ENCODE data around the gene VPS11.
A peak's percentile ranks its signal among the peaks of the same experiment; 100 is the strongest.
"Not testable (repeated sequence)": the region's sequence is repeated elsewhere in the genome, so short reads cannot be mapped to it uniquely, and the experiment has no call there.

The VPS11 gene

DNA sequence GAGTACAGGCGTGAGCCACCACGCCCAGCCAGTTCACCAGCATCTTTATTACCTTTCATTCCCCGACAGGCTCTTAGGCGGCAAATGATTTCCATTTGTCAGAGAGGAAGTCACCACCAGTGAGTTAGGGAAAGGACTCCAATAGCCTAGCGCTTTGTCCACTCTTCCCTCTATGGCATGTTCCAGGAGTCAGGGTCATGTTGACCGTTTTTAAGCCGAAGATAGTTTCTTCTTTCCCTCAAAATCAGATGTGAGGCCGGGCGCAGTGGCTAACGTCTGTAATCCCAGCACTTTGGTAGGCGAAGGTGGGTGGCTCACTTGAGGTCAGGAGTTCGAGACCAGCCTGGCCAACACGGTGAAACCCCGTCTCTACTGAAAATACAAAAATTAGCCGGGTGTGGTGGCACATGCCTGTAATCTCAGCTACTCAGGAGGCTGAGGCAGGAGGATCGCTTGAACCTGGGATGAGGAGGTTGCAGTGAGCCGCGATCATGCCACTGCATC is 35.6 kb downstream of the VPS11 start:
- DNase-seq (ENCODE audit: low spot score), result not testable (repeated sequence)

DNA sequence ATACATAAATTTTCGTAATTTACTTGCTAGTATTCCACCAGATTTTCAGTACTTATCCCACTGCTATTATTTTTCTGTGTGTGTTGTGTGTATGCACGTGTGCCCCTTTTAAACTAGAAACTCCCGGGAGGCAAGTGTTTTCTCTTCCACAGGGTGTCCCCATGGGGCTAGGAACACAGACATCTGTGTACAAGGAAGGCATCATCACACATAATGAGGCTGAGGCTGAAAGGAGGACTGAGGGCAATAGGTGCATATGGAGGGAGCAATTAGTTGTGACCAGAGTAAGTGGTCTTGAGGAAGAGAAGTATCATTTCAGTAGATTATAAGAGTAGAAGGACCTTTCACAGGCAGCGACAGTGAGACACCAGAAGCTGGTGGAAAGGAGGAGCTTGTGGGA is 36.2 kb downstream of the VPS11 start:
- no peak for DNase-seq (ENCODE audit: low spot score)

DNA sequence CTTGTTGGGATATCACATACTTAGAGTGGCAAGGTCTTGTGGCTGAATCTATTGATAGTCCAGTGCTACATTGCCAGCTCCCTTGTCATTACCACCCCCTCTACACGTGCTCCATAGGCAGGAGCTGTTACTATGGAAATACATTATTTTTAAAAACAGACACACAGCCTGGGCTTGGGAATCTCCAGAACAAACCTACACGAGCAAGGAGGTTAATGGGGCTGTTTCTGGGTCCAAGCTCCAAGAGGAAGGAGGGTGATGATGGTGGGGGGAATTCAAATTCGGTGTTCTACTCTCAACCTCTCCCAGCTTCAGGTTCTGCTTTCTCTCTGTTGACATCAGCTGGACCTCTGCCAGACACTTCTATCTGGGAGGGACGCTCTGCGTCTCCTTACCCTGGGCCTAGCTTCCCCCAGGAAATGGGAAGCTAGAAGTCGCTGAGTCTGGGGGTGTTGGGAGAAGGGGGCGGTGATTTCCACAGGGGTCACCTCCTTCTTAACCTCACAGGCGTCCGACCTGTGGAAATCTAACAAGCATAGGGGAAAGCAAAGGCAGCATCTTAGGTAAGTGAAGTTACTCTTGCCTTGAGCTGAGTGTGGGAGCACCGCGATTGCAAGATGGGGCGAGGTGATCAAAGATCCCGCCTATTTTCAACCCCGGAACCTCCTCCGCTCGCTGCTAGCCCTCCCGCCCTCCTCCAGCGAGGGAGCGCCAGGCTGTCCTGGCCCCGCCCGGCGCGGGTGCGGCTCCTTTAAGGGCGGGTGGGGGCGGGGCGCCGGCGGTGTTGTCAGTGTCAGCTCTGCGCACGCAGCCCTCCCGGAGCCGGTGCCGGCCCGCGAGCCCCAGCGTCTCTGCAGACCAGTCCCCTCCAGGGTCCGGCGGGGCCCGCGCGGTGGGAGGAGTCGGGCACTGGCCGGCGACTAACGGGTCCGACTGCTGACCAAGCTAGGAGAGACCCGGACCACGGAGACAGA is 39.2 kb downstream of the VPS11 start, which contains the start of gene C2CD2L:
C2CD2L (plus strand) TSS at position 781 of the 974 bp plus-strand sequence. CDS start 398 bp downstream, outside the sequence.
- peak; percentile 88 for DNase-seq (ENCODE audit: low spot score)

DNA sequence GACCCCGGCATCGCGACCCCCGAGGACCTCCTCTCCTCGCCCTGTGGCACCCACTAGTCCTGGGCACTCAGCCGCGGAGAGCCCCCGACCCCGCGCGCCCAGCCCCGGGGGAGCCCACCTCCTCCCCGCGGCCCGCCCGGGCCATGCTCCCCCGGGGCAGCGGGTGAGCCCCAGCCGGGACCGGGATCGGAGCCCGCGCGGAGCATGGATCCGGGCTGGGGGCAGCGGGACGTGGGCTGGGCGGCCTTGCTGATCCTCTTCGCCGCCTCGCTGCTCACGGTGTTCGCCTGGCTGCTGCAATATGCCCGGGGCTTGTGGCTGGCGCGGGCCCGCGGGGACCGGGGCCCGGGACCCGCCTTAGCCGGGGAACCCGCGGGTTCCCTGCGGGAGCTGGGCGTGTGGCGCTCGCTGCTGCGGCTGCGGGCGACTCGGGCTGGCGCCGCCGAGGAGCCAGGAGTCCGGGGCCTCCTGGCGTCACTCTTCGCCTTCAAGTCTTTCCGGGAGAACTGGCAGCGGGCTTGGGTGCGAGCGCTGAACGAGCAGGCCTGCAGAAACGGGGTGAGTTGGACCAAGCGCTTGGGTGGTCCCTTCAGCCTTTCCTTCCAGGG is 40.0 kb downstream of the VPS11 start:
- DNase-seq (ENCODE audit: low spot score), result no peak

DNA sequence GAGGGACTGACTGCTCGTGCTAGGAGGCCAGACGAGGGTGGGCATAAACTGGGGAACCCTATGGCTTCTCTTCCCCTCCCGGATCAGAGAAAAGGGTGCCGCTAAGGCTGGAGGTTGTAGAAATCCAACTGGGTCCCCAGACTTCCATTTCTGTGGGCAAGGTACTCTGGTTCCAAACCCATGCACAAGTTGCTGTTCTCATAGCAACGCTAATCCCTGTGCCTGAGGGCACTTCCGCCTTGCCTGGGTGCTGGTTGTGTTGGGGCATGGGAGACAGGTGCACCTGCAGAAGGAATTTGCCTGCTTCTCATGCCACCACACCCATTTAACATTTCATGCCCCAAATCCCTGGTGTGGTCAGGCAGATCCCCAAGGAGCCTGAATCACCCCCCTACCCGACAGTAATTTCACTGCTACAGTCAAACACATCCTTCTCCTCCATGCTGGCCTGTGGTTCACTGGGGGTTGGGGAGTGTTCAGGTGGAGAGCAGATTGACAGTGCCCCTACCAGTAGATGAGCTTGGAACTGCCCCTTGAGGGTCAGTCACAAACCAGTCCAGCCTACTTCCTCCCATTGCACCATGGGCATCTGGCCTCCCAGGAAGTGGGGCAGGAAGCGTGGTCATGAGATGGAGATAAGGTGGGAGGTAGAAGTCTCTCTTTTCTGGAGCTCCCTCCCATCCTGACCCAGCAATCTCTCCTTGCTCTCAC is 40.7 kb downstream of the VPS11 start:
- DNase-seq (ENCODE audit: low spot score), result no peak

DNA sequence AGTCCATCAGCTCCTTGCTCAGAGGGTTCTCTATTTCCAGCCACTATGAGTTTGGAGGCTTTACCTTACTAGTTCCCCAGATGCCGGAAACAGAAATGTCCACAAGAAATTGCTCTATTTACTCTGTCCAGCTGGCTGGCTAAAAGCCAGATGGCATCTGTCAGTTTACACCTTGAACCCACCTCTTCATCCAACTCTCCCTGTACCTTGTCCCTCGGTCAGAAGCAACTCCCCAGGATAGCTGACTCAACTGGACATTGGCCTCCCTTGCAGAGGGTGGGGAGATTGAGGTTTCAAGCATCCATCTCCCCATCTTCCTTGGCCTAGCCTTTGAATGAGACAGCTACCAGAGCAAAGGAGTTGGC is 41.2 kb downstream of the VPS11 start:
- DNase-seq (ENCODE audit: low spot score), result no peak

DNA sequence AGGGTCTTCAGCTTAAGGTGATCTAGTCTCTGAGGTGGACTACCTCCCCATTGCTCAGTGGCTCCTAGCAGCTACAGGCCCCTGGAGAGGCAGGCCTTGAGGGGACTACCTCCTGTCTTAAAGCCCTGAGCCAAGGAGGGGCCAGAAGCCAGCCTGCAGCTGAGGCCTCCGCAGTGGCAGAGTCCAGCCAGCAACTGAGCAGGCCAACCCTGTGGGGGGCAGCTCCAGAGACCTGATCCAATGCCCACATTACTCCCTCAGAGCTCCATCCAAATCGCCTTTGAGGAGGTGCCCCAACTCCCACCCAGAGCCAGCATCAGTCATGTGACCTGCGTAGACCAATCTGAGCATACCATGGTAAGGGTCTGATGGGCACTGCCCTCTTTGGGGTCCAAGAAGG is 42.2 kb downstream of the VPS11 start:
- DNase-seq (ENCODE audit: low spot score), result no peak

DNA sequence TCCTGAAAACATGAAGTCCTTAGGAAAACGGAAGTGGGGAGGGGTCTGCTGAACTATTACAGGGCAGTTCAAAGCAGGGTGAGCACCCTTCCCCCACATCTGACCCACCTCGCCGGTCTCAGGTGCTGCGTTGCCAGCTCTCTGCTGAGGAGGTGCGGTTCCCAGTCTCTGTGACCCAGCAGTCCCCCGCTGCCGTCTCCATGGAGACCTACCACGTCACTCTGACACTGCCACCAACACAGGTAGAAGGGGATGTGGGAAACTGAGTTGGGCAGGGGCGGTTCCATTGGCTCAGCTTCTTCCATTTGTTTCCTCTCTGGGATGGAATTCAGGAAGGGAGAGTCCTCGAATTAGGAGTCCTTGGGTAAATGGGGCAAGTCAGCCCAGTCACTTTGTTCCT is 42.8 kb downstream of the VPS11 start:
- DNase-seq (ENCODE audit: low spot score), result no peak

DNA sequence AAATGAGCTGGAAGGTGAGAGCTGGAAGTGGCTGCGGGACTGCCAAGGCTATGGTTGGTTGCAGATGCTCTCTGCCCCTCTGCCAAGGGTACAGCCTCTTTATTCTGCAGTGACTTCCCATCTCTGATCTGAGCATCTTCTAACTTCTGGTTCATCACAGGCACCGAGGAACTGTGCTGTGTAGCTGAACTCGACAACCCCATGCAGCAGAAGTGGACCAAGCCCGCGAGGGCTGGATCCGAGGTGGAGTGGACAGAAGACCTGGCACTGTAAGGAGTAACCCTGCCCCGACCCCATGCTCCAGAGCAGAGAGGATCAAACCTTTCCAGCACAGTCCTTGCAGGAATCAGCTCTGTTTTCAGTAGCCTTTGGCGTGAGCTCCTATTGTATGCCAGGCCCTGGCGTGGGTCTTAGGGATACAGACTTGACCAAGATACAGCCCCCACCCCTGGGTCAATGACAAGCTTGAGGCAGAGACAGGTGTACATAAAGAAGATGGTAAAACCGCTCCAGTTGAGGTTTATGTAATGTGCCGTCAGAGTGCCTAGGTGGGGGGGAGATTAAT is 43.8 kb downstream of the VPS11 start:
- no peak for DNase-seq (ENCODE audit: low spot score)

DNA sequence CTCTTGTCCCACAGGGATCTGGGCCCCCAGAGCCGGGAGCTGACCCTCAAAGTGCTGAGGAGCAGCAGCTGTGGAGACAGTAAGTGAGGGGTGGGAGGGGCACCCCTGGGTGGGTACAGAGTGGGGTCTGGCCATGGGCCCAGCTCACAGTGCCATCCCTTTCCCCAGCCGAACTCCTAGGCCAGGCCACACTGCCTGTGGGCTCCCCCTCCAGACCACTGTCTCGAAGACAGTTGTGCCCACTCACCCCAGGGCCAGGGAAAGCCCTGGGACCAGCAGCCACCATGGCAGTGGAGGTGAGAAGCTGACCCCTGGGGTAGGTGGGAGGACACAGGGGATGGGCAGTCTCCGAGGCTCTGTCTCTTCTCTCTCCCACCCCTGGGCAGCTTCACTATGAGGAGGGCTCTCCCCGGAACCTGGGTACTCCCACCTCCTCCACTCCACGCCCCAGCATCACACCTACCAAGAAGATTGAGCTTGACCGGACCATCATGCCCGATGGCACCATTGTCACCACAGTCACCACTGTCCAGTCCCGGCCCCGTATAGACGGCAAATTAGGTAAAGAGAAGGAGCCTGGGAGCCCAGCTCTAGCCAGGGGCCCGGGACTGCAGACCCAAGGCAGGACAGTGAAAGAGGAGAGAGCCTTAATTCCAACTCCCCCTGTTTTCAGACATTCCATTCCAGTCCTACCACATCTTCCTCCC is 44.8 kb downstream of the VPS11 start:
- no peak for DNase-seq (ENCODE audit: low spot score)

DNA sequence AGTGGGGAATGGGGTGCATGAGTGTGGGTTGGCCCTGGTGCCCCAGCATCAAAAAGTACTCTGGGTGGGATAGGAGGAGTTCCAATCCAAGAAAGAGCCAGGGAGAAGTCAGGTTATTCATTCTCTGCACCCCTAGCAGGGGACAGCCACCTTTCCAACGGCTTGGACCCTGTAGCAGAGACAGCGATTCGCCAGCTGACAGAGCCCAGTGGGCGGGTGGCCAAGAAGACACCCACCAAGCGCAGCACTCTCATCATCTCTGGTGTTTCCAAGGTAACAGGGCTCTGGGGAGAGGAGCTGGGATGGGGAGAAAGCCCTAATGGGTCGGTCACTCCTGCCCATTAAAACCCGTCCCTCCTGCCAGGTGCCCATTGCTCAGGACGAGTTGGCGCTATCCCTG is 46.1 kb downstream of the VPS11 start:
- DNase-seq (ENCODE audit: low spot score), result no peak

DNA sequence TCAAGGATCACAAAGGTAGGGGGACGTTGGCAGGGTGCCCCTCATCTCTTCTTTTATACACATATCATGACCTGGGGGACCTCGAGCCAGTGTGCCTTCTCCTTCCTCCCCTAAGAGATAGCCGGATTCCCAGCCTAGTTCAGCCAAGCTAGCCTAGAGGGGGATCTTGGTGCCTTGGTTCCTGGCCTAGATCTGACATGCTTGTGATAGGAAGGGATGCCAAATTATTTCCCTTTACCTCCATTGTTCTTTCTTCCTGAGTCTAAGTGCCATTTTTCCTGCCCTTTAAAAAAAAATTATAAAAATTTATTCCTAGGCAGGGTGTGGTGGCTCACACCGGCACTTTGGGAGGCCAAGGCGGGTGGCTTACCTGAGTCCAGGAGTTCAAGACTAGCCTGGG is 46.7 kb downstream of the VPS11 start:
- no peak for DNase-seq (ENCODE audit: low spot score)

DNA sequence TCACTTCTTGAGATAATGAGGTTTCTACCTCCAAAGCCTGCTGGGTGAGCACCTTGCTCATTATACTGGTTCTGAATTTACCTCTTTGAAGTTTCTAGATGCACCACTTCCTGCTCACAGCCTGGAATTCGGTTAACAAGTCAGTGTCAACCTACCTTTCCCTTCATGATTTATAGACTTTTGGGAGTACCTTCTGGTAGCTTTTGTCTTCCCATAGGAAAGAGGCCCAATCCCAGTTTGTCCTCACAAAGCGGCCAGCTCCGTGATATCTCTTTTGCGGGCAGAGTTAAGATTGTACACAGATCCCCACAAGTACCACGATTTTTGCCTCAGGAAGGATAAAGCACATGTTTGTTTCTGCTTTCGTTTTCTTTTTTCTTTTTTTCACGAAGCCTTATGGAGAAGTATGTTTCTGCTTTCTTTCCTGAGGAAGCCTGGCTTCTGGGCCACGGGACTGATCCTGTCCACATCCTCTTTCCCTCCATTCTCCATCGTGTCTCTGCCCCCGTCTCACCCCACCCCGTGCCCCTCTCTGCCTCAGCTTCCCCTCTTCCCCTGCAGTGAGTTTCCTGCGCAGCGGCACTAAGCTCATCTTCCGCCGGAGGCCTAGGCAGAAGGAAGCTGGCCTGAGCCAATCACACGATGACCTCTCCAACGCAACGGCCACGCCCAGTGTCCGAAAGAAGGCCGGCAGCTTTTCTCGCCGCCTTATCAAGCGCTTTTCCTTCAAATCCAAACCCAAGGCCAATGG is 48.0 kb downstream of the VPS11 start:
- peak; percentile 60 for DNase-seq (ENCODE audit: low spot score)

DNA sequence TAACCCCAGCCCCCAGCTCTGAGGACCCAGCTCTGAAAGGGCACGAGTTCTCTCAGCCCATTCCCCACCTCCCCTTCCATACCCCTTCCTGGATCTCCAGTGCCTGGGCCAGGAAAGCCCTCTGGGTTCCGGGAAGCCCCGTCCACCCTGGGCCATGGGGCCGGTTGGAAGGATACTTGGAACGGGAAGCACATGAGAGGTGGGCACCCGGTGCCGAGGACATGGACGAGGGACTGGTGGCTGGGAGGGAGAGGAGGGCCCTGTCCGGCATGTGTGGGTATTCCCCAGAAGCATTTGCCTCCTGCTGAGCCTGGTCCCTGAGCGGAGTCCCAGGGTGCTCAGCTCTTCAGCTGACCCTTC is 48.6 kb downstream of the VPS11 start:
- DNase-seq (ENCODE audit: low spot score), result no peak

DNA sequence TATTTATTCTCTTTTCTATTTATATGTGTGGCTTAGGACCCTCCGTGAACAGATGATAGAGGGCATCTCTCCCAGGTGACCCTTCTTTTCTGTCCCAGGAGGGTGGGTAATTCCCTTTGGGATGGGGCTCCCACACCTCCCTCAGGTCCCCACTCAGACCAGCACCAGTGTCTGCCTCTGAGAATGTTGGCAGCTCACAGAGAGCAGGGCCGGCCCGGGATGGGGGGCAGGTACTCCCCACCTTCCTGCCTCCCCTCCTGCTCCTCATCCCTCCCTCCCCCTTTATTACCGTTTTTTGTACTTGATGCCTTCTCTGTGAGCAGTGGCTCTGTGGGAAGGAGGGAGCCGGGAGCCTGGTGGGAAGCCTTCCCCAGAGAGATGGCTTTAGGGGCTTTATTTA is 49.0 kb downstream of the VPS11 start:
- no peak for DNase-seq (ENCODE audit: low spot score)

DNA sequence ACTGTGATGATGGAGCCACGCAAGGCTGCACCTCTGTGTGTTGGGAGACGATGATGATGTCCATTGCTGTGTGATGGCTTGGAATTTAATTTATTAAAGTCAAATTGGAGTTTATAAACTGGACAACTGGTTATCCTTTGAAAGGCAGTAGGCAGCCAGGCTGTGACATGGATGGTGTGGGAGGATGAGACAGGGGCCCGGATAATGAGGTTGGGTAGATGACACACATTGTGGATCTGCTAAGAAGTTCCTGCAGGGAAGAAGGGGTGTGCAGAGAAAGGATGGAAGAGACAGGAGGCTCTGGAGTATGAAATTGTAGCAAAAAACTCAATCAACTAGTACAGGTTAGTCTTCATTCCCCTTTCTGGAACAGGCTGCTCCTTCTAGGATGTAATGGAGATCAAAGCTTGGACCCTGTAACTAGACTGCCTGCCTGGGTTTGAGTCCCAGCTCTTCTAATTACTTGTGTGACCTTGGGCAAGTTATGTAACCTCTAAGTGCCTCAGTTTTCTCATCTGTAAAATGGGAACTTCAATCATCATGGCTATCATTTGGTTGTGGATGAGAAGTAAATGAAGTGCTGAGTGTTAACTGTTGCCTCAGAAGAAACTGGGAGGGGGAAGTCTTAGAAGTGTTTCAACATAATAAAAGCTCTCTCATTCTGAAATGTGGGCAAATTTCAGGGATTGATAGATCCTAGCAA is 49.5 kb downstream of the VPS11 start:
- no peak for DNase-seq (ENCODE audit: low spot score)

DNA sequence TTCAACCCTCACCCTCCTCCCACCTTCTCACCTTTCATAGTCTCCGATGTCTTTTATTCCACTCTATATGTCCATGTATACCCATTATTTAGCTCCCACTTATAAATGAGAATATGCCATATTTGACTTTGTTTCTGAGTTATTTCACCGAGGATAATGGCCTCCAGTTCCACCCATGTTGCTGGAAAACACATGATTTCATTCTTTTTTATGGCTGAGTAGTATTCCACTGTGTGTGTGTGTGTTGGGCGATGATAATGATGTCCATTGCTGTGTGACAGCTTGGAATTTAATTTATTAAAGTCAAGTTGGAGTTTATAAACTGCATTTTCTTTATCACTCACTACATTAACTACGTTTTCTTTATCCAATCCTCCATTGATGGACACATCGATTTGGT is 50.6 kb downstream of the VPS11 start:
- no peak for DNase-seq (ENCODE audit: low spot score)

DNA sequence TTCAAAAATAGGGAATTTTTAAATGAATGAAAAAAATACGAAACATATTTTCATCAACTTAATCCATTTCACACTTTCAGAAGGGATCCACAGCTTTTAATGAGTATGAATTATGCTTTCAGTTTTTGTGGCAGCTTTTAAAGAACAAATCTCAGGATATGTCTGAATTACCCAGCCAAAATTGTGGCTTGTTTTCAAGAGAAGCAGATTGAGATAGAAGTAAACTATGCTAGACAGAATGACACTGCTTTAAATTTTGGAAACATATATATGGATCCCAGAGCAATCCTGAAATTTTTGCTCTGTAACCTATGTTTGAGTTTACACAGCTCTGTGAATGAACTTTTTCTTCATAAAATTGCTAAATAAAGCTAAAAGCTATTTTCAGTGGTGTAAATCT is 51.3 kb downstream of the VPS11 start:
- no peak for DNase-seq (ENCODE audit: low spot score)

DNA sequence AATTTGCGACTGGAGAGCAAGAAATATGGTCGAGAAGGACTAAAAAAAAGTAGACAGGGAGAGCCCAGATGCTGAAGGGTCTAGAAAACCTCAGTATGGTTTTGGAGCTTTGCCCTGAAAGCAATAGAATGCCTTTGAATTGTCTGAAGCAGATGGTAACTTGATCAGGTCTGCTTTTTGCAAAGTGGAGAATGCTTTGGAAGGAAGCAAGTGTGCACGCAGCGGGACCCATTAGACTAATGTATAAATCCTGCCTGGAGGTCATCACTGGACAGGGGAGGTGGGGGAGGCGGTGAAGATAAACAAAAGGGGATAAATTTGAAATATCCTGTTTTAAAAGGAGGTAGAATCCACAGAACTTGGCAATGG is 53.0 kb downstream of the VPS11 start:
- DNase-seq (ENCODE audit: low spot score), result peak; percentile 60

Data from pons (tissue), 1 donor.